ENCODE data around the gene FANCC.

FANCC gene

GRCh38 chr9:95078939-95079338 lies 238.6 kb downstream of the FANCC start:
- H3K4me2 ChIP-seq, result 0 out of 2 replicates have a peak overlapping the region, but pooled peaks have one; percentile 1
- no peaks in the 10 kb centered on the region for H3K27me3 ChIP-seq
- TF ChIP-seq Cebpa-rat (IDR thresholded peaks at IDR 0.05), result no peak
- H3K27ac ChIP-seq, result no peak overlapping the region
- H3K4me3 ChIP-seq, result no peak overlapping the region
- no peak overlapping the region for H3K9ac ChIP-seq
- H4K20me1 ChIP-seq, result peaks cover 13% of the 10 kb centered on the region; the same call in 1 of the 2 replicates
- H3K9me3 ChIP-seq, result no peaks in the 10 kb centered on the region
- H3K36me3 ChIP-seq, result peaks cover 66% of the 10 kb centered on the region
- peaks cover 27% of the 10 kb centered on the region for H3K4me1 ChIP-seq

- Histone ChIP-seq H3K4me1 (peaks cover 27% of the 10 kb centered on the region), H3K4me2 (0 out of 2 replicates have a peak overlapping the region, but pooled peaks have one; percentile 1), H3K27ac (no peak overlapping the region), H3K27me3 (no peaks in the 10 kb centered on the region), H3K9me3 (no peaks in the 10 kb centered on the region), H3K4me3 (no peak overlapping the region), H3K36me3 (peaks cover 68% of the 10 kb centered on the region), H4K20me1 (peaks cover 13% of the 10 kb centered on the region; the same call in 1 of the 2 replicates), H3K9ac (no peak overlapping the region)
- no peak for TF ChIP-seq Cebpa-rat (IDR thresholded peaks at IDR 0.05)
Observed at GRCh38 chr9:95078511-95078910, 239.0 kb downstream of the FANCC start.

GRCh38 chr9:95077766-95078370 lies 239.6 kb downstream of the FANCC start:
- Histone ChIP-seq H3K36me3 (peaks cover 61% of the 10 kb centered on the region), H3K27me3 (no peaks in the 10 kb centered on the region), H3K4me2 (no peak overlapping the region)

GRCh38 chr9:95077053-95077765 lies 240.3 kb downstream of the FANCC start:
- no peak for TF ChIP-seq Cebpa-rat (IDR thresholded peaks at IDR 0.05)
- Histone ChIP-seq H3K9me3 (no peaks in the 10 kb centered on the region), H3K4me1 (peaks cover 27% of the 10 kb centered on the region), H3K4me3 (no peak overlapping the region), H3K36me3 (peaks cover 55% of the 10 kb centered on the region), H3K9ac (no peak overlapping the region), H4K20me1 (peaks cover 13% of the 10 kb centered on the region; the same call in 1 of the 2 replicates), H3K4me2 (no peak overlapping the region), H3K27me3 (no peaks in the 10 kb centered on the region), H3K27ac (0 out of 2 replicates have a peak overlapping the region, but pooled peaks have one; percentile 35)

More at GRCh38 chr9:95077766-95078370, 239.6 kb downstream of the FANCC start:
- Histone ChIP-seq H3K9ac (no peak overlapping the region), H3K4me1 (peaks cover 27% of the 10 kb centered on the region), H3K9me3 (no peaks in the 10 kb centered on the region), H4K20me1 (peaks cover 13% of the 10 kb centered on the region; the same call in 1 of the 2 replicates), H3K27ac (no peak overlapping the region), H3K4me3 (no peak overlapping the region)
- no peak for TF ChIP-seq Cebpa-rat (IDR thresholded peaks at IDR 0.05)

- Histone ChIP-seq H3K9ac (no peak overlapping the region), H4K20me1 (peaks cover 13% of the 10 kb centered on the region; the same call in 1 of the 2 replicates), H3K9me3 (no peaks in the 10 kb centered on the region), H3K4me2 (no peak overlapping the region), H3K4me3 (no peak overlapping the region), H3K4me1 (peaks cover 27% of the 10 kb centered on the region), H3K27ac (0 out of 2 replicates have a peak overlapping the region, but pooled peaks have one; percentile 35), H3K27me3 (no peaks in the 10 kb centered on the region), H3K36me3 (peaks cover 55% of the 10 kb centered on the region)
- no peak for TF ChIP-seq Cebpa-rat (IDR thresholded peaks at IDR 0.05)
Observed at GRCh38 chr9:95076696-95077052, 240.8 kb downstream of the FANCC start.

- no peak overlapping the region for H3K4me2 ChIP-seq
- H3K4me3 ChIP-seq, result no peak overlapping the region
- H4K20me1 ChIP-seq, result peaks cover 13% of the 10 kb centered on the region; the same call in 1 of the 2 replicates
- no peak overlapping the region for H3K9ac ChIP-seq
- no peaks in the 10 kb centered on the region for H3K27me3 ChIP-seq
- H3K4me1 ChIP-seq, result peaks cover 28% of the 10 kb centered on the region
- H3K27ac ChIP-seq, result no peak overlapping the region
- H3K9me3 ChIP-seq, result no peaks in the 10 kb centered on the region
- no peak for TF ChIP-seq Cebpa-rat (IDR thresholded peaks at IDR 0.05)
- H3K36me3 ChIP-seq, result peaks cover 52% of the 10 kb centered on the region
Observed at GRCh38 chr9:95075700-95076099, 241.8 kb downstream of the FANCC start.

- 0 out of 2 replicates have a peak, but pooled peaks cover 7% of the 10 kb centered on the region for H4K20me1 ChIP-seq
- no peak for TF ChIP-seq Cebpa-rat (IDR thresholded peaks at IDR 0.05)
- H3K27me3 ChIP-seq, result no peaks in the 10 kb centered on the region
- no peak overlapping the region for H3K9ac ChIP-seq
- no peak overlapping the region for H3K4me2 ChIP-seq
- peaks cover 57% of the 10 kb centered on the region for H3K36me3 ChIP-seq
- H3K4me3 ChIP-seq, result no peak overlapping the region
- no peaks in the 10 kb centered on the region for H3K9me3 ChIP-seq
- H3K4me1 ChIP-seq, result peaks cover 34% of the 10 kb centered on the region
- no peak overlapping the region for H3K27ac ChIP-seq
Observed at GRCh38 chr9:95074632-95075031, 242.9 kb downstream of the FANCC start.

GRCh38 chr9:95073918-95074317 lies 243.6 kb downstream of the FANCC start:
- TF ChIP-seq Cebpa-rat (IDR thresholded peaks at IDR 0.05), result no peak
- no peak overlapping the region for H3K4me3 ChIP-seq
- H3K27me3 ChIP-seq, result no peaks in the 10 kb centered on the region
- no peak overlapping the region for H3K27ac ChIP-seq
- H3K36me3 ChIP-seq, result peaks cover 62% of the 10 kb centered on the region
- H3K4me1 ChIP-seq, result peaks cover 35% of the 10 kb centered on the region
- no peak overlapping the region for H3K4me2 ChIP-seq
- H4K20me1 ChIP-seq, result 0 out of 2 replicates have a peak, but pooled peaks cover 5% of the 10 kb centered on the region
- no peak overlapping the region for H3K9ac ChIP-seq
- H3K9me3 ChIP-seq, result no peaks in the 10 kb centered on the region

- Histone ChIP-seq H3K4me2 (no peak overlapping the region), H3K36me3 (peaks cover 60% of the 10 kb centered on the region), H3K27ac (no peak overlapping the region)
Observed at GRCh38 chr9:95073042-95073607, 244.4 kb downstream of the FANCC start.

GRCh38 chr9:95071925-95072324 lies 245.6 kb downstream of the FANCC start:
- peaks cover 17% of the 10 kb centered on the region for H3K4me1 ChIP-seq
- no peaks in the 10 kb centered on the region for H4K20me1 ChIP-seq
- no peak for TF ChIP-seq Cebpa-rat (IDR thresholded peaks at IDR 0.05)
- H3K9me3 ChIP-seq, result no peaks in the 10 kb centered on the region
- no peak overlapping the region for H3K4me3 ChIP-seq
- H3K36me3 ChIP-seq, result peaks cover 58% of the 10 kb centered on the region
- H3K27ac ChIP-seq, result no peak overlapping the region
- no peaks in the 10 kb centered on the region for H3K27me3 ChIP-seq
- H3K9ac ChIP-seq, result no peak overlapping the region
- no peak overlapping the region for H3K4me2 ChIP-seq

More at GRCh38 chr9:95073042-95073607, 244.4 kb downstream of the FANCC start:
- Histone ChIP-seq H4K20me1 (no peaks in the 10 kb centered on the region), H3K9ac (no peak overlapping the region), H3K4me1 (peaks cover 27% of the 10 kb centered on the region), H3K27me3 (no peaks in the 10 kb centered on the region), H3K9me3 (no peaks in the 10 kb centered on the region), H3K4me3 (no peak overlapping the region)
- no peak for TF ChIP-seq Cebpa-rat (IDR thresholded peaks at IDR 0.05)

Measured in BLaER1 (cell line).